Measurements from ENCODE around the gene TBCE. TPM values are rescaled to one million over a fixed set of nuclear protein-coding genes. Genes with fewer than 3 reads are reported as not detected.
"Not testable (repeated sequence)": the region's sequence is repeated elsewhere in the genome, so short reads cannot be mapped to it uniquely, and the experiment has no call there.

TBCE gene
- total and polyA plus RNA-seq, 2 donors: 15.4 to 28.7 TPM

DNA sequence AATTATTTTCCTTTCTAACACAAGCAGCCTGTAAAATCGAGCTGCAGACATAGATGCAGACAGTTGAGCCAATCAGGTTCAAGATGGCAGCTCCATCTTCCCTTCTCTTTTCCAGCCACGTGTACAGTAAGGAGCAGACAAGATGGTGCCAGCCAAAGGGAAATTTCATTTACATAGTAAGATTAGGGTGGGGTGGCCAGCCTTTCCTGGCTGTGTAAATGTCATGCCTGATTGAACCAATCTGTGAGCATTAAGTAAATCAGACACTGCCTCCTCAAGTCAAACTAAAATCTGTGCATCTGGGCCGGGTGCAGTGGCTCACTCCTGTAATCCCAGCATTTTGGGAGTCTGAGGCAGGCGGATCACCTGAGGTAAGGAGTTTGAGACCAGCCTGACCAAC is 60.2 kb downstream of the TBCE start:
- WGBS: 67% methylated on average over 4 of the region's 4 CpGs
- H3K4me3 ChIP-seq (ENCODE audit: low read depth, low read length): no peak overlapping the region
- no peaks in the 10 kb centered on the region for H3K4me1 ChIP-seq (ENCODE audit: insufficient read depth)
- no peaks in the 10 kb centered on the region for H3K36me3 ChIP-seq (ENCODE audit: insufficient read depth)
- no peak overlapping the region for H3K27ac ChIP-seq (ENCODE audit: low read depth)
- DNase-seq (ENCODE audit: extremely low spot score): no peak

DNA sequence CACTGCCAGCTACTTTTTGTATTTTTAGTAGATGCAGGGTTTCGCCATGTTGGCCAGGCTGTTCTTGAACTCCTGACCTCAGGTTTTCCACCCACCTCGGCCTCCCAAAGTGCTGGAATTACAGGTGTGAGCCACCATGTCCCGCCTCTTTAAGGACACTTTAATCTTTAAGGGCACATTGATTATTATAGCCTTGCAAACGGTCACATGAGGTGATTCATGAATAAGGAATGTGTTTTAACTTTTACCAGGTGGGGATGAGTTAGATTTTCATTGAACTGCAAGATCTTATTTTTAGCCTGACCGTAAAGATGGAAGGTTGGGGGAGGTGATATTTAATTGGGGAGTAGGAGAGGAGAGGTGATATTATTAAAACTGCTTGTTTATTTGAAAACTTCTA is 61.9 kb downstream of the TBCE start:
- Histone ChIP-seq H3K4me3 (ENCODE audit: low read depth, low read length) (no peak overlapping the region), H3K36me3 (ENCODE audit: insufficient read depth) (peaks cover 5% of the 10 kb centered on the region), H3K4me1 (ENCODE audit: insufficient read depth) (no peaks in the 10 kb centered on the region), H3K27ac (ENCODE audit: low read depth) (no peak overlapping the region)
- no peak for DNase-seq (ENCODE audit: extremely low spot score)
- WGBS: 83% methylated on average over 5 of the region's 5 CpGs

DNA sequence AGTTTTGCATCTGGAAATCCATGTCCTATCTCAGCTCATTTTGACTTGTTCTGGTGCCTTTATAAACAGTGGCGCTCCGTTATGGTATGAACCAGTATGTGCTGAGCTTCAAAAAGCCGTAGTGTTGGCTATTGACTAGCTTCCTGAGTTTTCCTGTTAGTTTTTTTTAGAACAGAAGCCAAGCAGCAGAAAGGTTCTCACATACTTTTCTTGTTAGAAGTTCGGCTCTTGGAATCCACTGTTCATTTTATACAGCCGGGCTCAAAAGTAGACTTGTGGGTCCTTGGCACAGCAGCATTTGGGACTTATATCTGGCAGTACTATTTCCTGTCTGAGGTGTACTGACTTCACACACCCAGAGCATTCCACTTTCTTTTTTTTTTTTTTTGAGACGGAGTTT is 63.8 kb downstream of the TBCE start:
- Histone ChIP-seq H3K36me3 (ENCODE audit: insufficient read depth) (peaks cover 5% of the 10 kb centered on the region), H3K27ac (ENCODE audit: low read depth) (no peak overlapping the region), H3K4me3 (ENCODE audit: low read depth, low read length) (no peak overlapping the region), H3K4me1 (ENCODE audit: insufficient read depth) (no peaks in the 10 kb centered on the region)
- no peak for DNase-seq (ENCODE audit: extremely low spot score)
- WGBS: 77% methylated on average over 6 of the region's 6 CpGs

DNA sequence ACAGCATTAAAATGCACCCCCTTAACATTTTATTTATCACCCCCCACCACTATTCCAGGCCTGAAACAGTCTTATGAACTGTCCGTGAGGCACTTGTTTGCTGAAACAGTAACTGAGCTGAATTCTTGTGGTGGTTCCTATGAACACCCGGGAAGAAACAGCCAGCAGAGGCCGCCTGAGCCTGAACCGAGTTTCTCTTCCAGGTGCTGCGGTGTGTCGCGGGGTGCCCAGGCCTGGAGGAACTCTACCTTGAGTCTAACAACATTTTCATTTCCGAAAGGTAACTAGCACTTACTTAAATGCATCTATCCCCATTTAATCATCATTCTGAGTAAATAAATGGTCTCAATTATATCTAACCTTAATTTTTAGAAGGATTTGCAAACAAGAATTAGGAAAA is 66.8 kb downstream of the TBCE start:
- DNase-seq (ENCODE audit: extremely low spot score): no peak
- Histone ChIP-seq H3K27ac (ENCODE audit: low read depth) (no peak overlapping the region), H3K36me3 (ENCODE audit: insufficient read depth) (peaks cover 5% of the 10 kb centered on the region), H3K4me1 (ENCODE audit: insufficient read depth) (no peaks in the 10 kb centered on the region), H3K4me3 (ENCODE audit: low read depth, low read length) (no peak overlapping the region)
- 90% methylated on average over 8 of the region's 8 CpGs for WGBS

DNA sequence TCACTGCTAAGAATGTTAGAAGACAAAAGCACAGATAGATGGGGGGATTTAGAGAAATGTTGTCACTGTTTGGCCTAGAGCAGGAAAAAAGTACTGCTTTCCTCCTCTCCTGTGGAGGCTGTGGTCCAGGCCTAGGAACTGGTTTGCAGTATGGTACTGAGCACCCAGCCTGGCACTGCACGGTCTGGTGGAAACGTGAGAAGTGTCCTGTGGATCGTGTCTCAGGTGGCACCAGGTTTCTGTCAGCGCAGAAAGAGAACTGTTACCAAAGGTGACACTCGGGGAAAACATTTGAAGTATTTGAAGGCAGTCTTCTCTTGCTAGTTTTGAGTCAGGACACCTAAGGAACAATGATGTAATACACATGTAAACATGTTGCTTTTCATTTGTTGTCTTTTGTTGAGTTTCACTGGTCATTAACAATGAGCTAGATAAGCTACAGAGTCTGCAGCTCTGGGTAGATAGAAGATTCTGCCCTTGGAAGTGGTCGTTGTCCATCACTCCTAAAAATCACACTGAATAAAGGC is 74.0 kb downstream of the TBCE start:
- no peak for DNase-seq (ENCODE audit: extremely low spot score)
- WGBS: 91% methylated on average over 6 of the region's 6 CpGs
- Histone ChIP-seq H3K4me1 (ENCODE audit: insufficient read depth) (no peaks in the 10 kb centered on the region), H3K4me3 (ENCODE audit: low read depth, low read length) (no peak overlapping the region), H3K27ac (ENCODE audit: low read depth) (no peak overlapping the region), H3K36me3 (ENCODE audit: insufficient read depth) (no peaks in the 10 kb centered on the region)

DNA sequence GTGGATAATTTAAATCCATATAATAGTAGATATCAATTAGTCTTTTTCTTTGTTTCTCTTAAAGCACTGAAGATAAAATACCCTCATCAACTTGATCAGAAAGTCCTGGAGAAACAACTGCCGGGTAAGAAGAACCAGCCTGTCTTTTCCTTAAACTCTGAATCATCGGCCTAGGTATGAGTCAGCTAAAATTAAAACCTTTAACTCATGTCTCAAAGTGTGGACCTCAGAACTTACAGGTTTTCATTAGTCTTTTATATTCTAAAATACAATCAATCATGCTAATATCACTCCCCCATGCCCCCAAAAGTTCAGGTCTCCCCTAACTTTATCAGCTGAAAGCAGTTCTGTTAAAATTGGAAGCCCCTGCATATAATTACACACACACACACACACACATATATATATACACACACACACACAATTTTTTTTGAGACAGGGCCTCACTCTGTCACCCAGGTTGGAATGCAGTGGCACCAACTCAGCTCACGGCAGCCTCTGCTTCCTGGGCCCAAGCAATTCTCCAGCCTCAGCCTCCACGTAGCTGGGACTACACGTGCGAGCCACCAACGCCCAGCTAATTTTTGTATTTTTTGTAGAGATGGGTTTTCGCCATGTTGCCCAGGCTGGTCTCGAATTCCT is 75.7 kb downstream of the TBCE start:
- no peak for DNase-seq (ENCODE audit: extremely low spot score)
- peaks cover 4% of the 10 kb centered on the region for H3K36me3 ChIP-seq (ENCODE audit: insufficient read depth)
- H3K27ac ChIP-seq (ENCODE audit: low read depth): no peak overlapping the region
- no peaks in the 10 kb centered on the region for H3K4me1 ChIP-seq (ENCODE audit: insufficient read depth)
- 90% methylated on average over 9 of the region's 9 CpGs for WGBS
- H3K4me3 ChIP-seq (ENCODE audit: low read depth, low read length): no peak overlapping the region

DNA sequence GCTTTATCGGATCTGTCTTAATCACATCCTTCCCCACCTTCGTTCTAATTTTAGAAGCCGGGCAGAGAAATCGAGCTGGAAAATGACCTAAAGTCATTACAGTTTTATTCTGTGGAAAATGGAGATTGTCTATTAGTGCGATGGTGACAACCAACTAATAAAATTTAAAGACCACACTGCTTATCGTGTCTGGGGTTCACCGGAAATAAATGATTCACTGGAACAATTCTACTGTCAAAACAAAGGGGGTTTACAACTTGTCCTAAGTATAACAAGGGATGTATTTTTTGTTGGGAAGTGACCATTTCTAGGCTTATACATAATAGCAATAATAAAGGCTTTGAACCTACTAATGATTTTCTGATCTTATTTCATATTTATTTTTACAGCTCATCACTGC is 81.4 kb downstream of the TBCE start:
- DNase-seq (ENCODE audit: extremely low spot score): no peak
- Histone ChIP-seq H3K36me3 (ENCODE audit: insufficient read depth) (peaks cover 6% of the 10 kb centered on the region), H3K4me1 (ENCODE audit: insufficient read depth) (no peaks in the 10 kb centered on the region), H3K27ac (ENCODE audit: low read depth) (no peak overlapping the region), H3K4me3 (ENCODE audit: low read depth, low read length) (no peak overlapping the region)
- 83% methylated on average over 7 of the region's 7 CpGs for WGBS

DNA sequence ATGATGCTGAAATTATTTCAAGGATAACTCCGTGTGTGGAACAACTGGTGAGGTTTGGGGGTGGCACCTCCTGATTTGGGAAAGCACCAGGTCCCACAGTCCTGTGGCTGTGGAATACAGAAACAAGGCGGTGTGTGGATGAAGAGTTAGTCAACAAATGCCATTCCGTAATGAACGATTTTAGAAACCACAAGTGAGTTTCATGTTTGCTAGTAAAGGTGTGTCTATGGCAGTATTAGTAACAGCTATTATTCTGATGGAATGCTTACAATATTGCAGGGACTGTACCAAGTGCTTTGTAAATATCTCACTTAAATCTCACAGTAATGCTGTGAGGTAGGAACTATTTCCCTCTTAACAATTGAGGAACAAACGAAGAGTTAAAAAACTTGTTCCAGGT is 83.2 kb downstream of the TBCE start:
- Histone ChIP-seq H3K27ac (ENCODE audit: low read depth) (no peak overlapping the region), H3K36me3 (ENCODE audit: insufficient read depth) (peaks cover 6% of the 10 kb centered on the region), H3K4me1 (ENCODE audit: insufficient read depth) (no peaks in the 10 kb centered on the region), H3K4me3 (ENCODE audit: low read depth, low read length) (no peak overlapping the region)
- WGBS: 91% methylated on average over 5 of the region's 5 CpGs
- DNase-seq (ENCODE audit: extremely low spot score): no peak

DNA sequence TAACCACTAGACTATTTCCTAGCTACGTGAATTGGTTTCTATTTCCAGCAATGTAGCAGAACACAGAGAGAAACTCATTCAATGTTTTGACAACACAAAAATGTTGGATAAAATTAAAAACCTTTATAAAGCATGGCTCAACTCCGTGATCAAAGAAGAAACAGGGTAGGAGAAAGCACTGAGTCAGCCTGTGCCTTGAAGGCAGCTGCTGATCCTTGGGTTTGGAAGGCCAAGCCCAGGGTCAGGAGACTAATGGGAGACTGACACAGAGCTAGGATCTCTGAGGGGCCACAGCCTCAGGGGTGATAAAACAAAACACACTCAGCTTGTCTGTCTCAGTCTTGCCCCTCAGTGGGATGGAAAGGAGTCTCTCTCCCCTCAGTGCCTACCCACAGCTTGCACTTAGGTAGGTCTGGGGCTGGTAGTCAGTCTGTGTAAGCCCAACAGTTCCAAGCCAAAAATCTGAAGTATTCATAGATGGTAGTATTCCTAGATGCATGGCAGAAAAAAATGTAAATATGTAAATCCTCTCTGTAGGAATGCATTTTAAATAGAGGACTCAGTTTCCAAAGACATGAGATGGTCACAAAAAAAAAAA is 83.8 kb downstream of the TBCE start:
- Histone ChIP-seq H3K36me3 (ENCODE audit: insufficient read depth) (peaks cover 6% of the 10 kb centered on the region), H3K4me1 (ENCODE audit: insufficient read depth) (no peaks in the 10 kb centered on the region), H3K4me3 (ENCODE audit: low read depth, low read length) (no peak overlapping the region), H3K27ac (ENCODE audit: low read depth) (no peak overlapping the region)
- DNase-seq (ENCODE audit: extremely low spot score): no peak
- WGBS: 71% methylated on average over 2 of the region's 2 CpGs

DNA sequence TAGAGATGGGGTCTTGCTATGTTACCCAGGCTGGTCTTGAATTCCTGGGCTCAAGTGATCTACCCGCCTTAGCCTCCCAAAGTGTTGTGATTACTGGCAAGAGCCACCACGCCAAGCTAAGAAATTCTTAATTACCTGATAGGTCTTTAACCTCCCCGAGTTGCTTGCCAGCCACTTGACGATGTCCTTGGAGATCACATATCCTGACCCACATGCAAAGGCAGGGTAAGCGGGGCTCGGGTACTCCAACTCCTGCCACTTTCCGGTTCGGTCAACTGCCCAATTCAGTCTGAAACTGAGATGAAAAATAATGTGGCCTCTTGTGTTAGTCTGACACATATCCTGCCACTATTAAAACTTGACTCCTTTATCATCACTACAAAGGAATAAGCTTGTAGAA is 86.8 kb downstream of the TBCE start:
- no peaks in the 10 kb centered on the region for H3K4me1 ChIP-seq (ENCODE audit: insufficient read depth)
- no peak overlapping the region for H3K27ac ChIP-seq (ENCODE audit: low read depth)
- no peak overlapping the region for H3K4me3 ChIP-seq (ENCODE audit: low read depth, low read length)
- DNase-seq (ENCODE audit: extremely low spot score): no peak
- peaks cover 2% of the 10 kb centered on the region for H3K36me3 ChIP-seq (ENCODE audit: insufficient read depth)
- 97% methylated on average over 8 of the region's 8 CpGs for WGBS

DNA sequence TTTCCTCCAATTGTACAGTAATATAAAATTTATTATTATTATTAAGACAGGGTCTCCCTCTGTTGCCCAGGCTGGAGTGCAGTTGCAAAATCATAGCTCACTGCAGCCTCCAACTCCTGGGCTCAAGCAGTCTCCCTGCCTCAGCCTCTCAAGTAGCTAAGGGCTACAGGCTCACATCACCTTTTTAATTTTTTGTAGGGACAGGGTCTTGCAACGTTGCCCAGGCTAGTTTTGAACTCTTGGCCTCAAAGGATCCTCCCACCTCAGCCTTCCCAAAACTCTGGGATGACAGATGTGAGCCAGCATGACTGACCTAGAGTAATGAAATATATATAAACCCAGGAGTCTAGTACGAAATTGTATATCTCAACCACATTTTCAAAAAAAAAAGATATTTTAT is 87.9 kb downstream of the TBCE start:
- Histone ChIP-seq H3K4me3 (ENCODE audit: low read depth, low read length) (no peak overlapping the region), H3K27ac (ENCODE audit: low read depth) (no peak overlapping the region), H3K36me3 (ENCODE audit: insufficient read depth) (peaks cover 2% of the 10 kb centered on the region), H3K4me1 (ENCODE audit: insufficient read depth) (no peaks in the 10 kb centered on the region)
- 82% methylated on average over 2 of the region's 2 CpGs for whole genome bisulfite sequencing
- DNase-seq (ENCODE audit: extremely low spot score): no peak

DNA sequence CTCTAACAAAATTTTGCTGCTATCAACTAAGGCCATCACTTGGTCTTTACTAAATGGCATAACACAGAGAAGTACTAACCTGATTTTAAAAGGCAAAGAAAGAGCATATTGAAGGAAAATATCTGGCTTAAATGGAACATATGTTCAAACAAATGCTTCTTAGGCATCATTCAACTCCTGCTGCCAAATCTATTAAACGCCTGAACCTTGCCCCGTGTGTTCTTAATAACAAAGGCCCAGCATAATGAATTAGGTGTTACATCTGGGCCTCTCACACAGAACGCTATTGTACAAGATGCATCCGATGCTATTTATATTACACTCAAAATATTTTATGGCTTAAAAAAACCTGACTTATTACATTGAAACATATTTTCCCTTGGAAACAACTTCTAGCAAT is 88.6 kb downstream of the TBCE start:
- Histone ChIP-seq H3K4me1 (ENCODE audit: insufficient read depth) (no peaks in the 10 kb centered on the region), H3K27ac (ENCODE audit: low read depth) (no peak overlapping the region), H3K36me3 (ENCODE audit: insufficient read depth) (peaks cover 2% of the 10 kb centered on the region), H3K4me3 (ENCODE audit: low read depth, low read length) (no peak overlapping the region)
- 67% methylated on average over 4 of the region's 4 CpGs for WGBS
- DNase-seq (ENCODE audit: extremely low spot score): no peak

DNA sequence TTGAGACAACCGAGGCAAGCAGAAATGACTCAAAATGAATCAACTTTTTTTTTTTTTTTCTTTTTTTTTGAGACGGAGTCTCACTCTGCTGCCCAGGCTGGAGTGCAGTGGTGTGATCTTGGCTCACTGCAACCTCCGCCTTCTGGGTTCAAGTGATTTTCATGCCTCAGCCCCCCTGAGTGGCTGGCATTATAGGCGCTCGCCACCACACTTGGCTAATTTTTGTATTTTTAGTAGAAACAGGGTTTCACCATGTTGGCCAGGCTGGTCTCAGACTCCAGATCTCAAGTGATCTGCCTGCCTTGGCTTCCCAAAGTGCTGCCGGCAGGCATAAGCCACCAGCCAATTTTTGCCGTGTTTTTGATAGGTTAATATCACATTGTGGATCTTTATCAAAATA is 90.6 kb downstream of the TBCE start:
- not testable (repeated sequence) for H3K27ac ChIP-seq (ENCODE audit: low read depth); H3K36me3 ChIP-seq (ENCODE audit: insufficient read depth); H3K4me3 ChIP-seq (ENCODE audit: low read depth, low read length); DNase-seq (ENCODE audit: extremely low spot score); H3K4me1 ChIP-seq (ENCODE audit: insufficient read depth)
- WGBS: 93% methylated on average over 7 of the region's 7 CpGs

DNA sequence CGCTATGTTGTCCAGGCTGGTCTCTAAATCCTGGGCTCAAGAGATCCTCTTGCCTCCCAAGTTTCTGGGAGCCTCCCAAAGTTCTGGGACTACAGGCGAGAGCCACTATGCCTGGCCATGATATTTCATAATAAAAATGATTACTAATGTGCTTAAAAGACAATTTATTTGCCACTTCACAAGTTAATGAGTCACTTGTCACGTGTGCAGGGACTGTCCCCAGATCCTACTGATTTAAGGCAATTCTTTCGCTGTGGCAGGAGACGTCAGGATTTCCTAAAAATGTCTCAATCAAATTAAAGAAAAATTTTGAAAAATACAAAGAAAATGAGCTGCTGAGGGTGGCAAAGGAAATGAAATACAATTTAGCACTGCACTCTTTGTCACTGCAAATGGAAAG is 93.5 kb downstream of the TBCE start:
- Histone ChIP-seq H3K27ac (ENCODE audit: low read depth) (no peak overlapping the region), H3K36me3 (ENCODE audit: insufficient read depth) (peaks cover 2% of the 10 kb centered on the region), H3K4me3 (ENCODE audit: low read depth, low read length) (no peak overlapping the region), H3K4me1 (ENCODE audit: insufficient read depth) (no peaks in the 10 kb centered on the region)
- WGBS: 94% methylated on average over 5 of the region's 5 CpGs
- DNase-seq (ENCODE audit: extremely low spot score): no peak

Data from urinary bladder (tissue), 4 donors.